H1 (cell line): ENCODE results near the gene LCE3E. TPM values are rescaled to one million over a fixed set of nuclear protein-coding genes. Genes with fewer than 3 reads are reported as not detected.
"Not testable (repeated sequence)": the region's sequence is repeated elsewhere in the genome, so short reads cannot be mapped to it uniquely, and the experiment has no call there.

Experiments
- CTCF ChIA-PET: fragments of 300-600 bp; sonication (Branson Sonifier 250); formaldehyde crosslinking; loops from one replicate; lab custom pipeline; 2021; ENCODE audit not compliant: partially characterized antibody; lab: Charles Lee
- POLR2A ChIA-PET: fragments of 300-600 bp; sonication (Branson Sonifier 250); formaldehyde crosslinking; loops from one replicate; lab custom pipeline; 2021; ENCODE audit warnings: inconsistent platforms; ENCODE audit not compliant: partially characterized antibody; lab: Charles Lee
- DNase-seq, 2 experiments: peaks; one replicate each; pipeline versions ENCODE4 v3.0.0 to v3.0.0-alpha.2; 2010 to 2022; ENCODE audit warnings: low spot score in 2 of 2, low read depth in 1 of 2, mixed read lengths in 1 of 2
- FAIRE-seq: peaks from 2 replicates; lab custom pipeline; 2011; peaks lifted over from hg19 to GRCh38; lab: Jason Lieb, UNC
- H2AFZ ChIP-seq: 2 replicates; pipeline ENCODE4 v1.8.1; 2012; ENCODE audit warnings: low read length, inconsistent platforms
- H2AK5ac ChIP-seq: 2 replicates; pipeline ENCODE4 v1.6.1; 2013; ENCODE audit warnings: low read depth, low read length
- H2BK120ac ChIP-seq: replicated peaks from 2 replicates; pipeline ENCODE3; 2013; ENCODE audit warnings: low read depth, low read length, inconsistent platforms
- H2BK12ac ChIP-seq: 2 replicates; pipeline ENCODE4 v1.6.1; 2013; ENCODE audit warnings: low read depth, low read length
- H2BK15ac ChIP-seq: 2 replicates; pipeline ENCODE4 v1.6.1; 2013; ENCODE audit warnings: low read length
- H2BK20ac ChIP-seq: 2 replicates; pipeline ENCODE4 v1.6.1; 2013; ENCODE audit warnings: low read length
- H2BK5ac ChIP-seq: 2 replicates; pipeline ENCODE4 v1.6.1; 2013; ENCODE audit warnings: low read depth, low read length
- H3K14ac ChIP-seq: 2 replicates; pipeline ENCODE4 v1.6.1; 2013; ENCODE audit warnings: inconsistent platforms; ENCODE audit not compliant: insufficient read length
- H3K18ac ChIP-seq: 2 replicates; pipeline ENCODE4 v1.6.1; 2013; ENCODE audit warnings: low read length; ENCODE audit errors: extremely low read depth
- H3K23ac ChIP-seq: 2 replicates; pipeline ENCODE4 v1.6.1; 2013; ENCODE audit warnings: inconsistent platforms; ENCODE audit not compliant: insufficient read length
- H3K23me2 ChIP-seq: 2 replicates; pipeline ENCODE4 v1.6.1; 2013; ENCODE audit warnings: low read depth, low read length
- H3K27ac ChIP-seq: 2 replicates; pipeline ENCODE4 v1.6.1; 2011; ENCODE audit warnings: low read depth, low read length, inconsistent platforms
- H3K27me3 ChIP-seq, 4 experiments: replicated peaks in 1 of 4; 1 replicate in 1 of 4; 2 replicates in 3 of 4; pipeline versions ENCODE4 v1.6.1 to v1.8.1; 2011 to 2013; ENCODE audit warnings: low read length in 3 of 4, mild to moderate bottlenecking in 3 of 4, inconsistent platforms in 2 of 4, mixed read lengths in 2 of 4, moderate library complexity in 1 of 4; ENCODE audit not compliant: control insufficient read depth in 3 of 4, insufficient read depth in 3 of 4; ENCODE audit errors: extremely low read depth in 1 of 4
- H3K36me3 ChIP-seq, 4 experiments: 2 replicates each; pipeline versions ENCODE4 v1.6.1 to v1.8.1; 2011 to 2013; ENCODE audit warnings: mild to moderate bottlenecking in 4 of 4, low read length in 3 of 4, moderate library complexity in 2 of 4, control low read depth in 1 of 4, inconsistent platforms in 1 of 4; ENCODE audit not compliant: insufficient read depth in 4 of 4, control insufficient read depth in 2 of 4
- H3K4ac ChIP-seq: replicated peaks from 2 replicates; pipeline ENCODE3; 2013; ENCODE audit warnings: low read length, low read depth, mixed read lengths, inconsistent platforms; ENCODE audit not compliant: insufficient read length
- H3K4me1 ChIP-seq, 4 experiments: replicated peaks in 1 of 4; 1 replicate in 1 of 4; 2 replicates in 3 of 4; pipeline versions ENCODE4 v1.6.1 to v1.8.1; 2011 to 2013; ENCODE audit warnings: low read length in 3 of 4, inconsistent platforms in 2 of 4, mixed read lengths in 1 of 4; ENCODE audit not compliant: insufficient read depth in 4 of 4, control insufficient read depth in 3 of 4
- H3K4me2 ChIP-seq, 2 experiments: 2 replicates each; pipeline versions ENCODE4 v1.6.1 to v1.8.1; 2011 to 2013; ENCODE audit warnings: low read depth in 2 of 2, low read length in 2 of 2, control low read depth in 1 of 2, inconsistent platforms in 1 of 2, mild to moderate bottlenecking in 1 of 2; ENCODE audit not compliant: insufficient read depth in 1 of 2
- H3K4me3 ChIP-seq, 4 experiments: fragments of 200-600, 300-600 bp in 1 of 4; sonication (generic), shearing (Covaris generic), sonication (Bioruptor Twin) in 1 of 4; 2 replicates each; pipeline versions ENCODE4 v1.5.1 to v1.8.1; 2011 to 2016; ENCODE audit warnings: low read length in 4 of 4, low read depth in 3 of 4, control low read depth in 2 of 4, inconsistent platforms in 2 of 4, mild to moderate bottlenecking in 2 of 4, mixed read lengths in 1 of 4, moderate library complexity in 1 of 4; ENCODE audit not compliant: insufficient read depth in 2 of 4; ENCODE audit errors: extremely low read depth in 1 of 4
- H3K56ac ChIP-seq: replicated peaks from 2 replicates; pipeline ENCODE3; 2013; ENCODE audit warnings: low read depth, mild to moderate bottlenecking, mixed read lengths, low read length, inconsistent platforms; ENCODE audit not compliant: insufficient read length
- H3K79me1 ChIP-seq: 2 replicates; pipeline ENCODE4 v1.6.1; 2013; ENCODE audit warnings: low read depth, low read length, control low read depth
- H3K79me2 ChIP-seq, 2 experiments: 2 replicates each; pipeline versions ENCODE4 v1.6.1 to v1.8.1; 2012 to 2013; ENCODE audit warnings: low read length in 2 of 2, mild to moderate bottlenecking in 2 of 2, inconsistent platforms in 1 of 2; ENCODE audit not compliant: insufficient read depth in 2 of 2, control insufficient read depth in 1 of 2
- H3K9ac ChIP-seq, 4 experiments: replicated peaks in 1 of 4; 1 replicate in 1 of 4; 2 replicates in 3 of 4; pipeline versions ENCODE4 v1.6.1 to v1.8.1; 2011 to 2013; ENCODE audit warnings: low read depth in 3 of 4, low read length in 3 of 4, control low read depth in 2 of 4, mild to moderate bottlenecking in 2 of 4, moderate library complexity in 2 of 4, inconsistent platforms in 1 of 4; ENCODE audit errors: extremely low read depth in 1 of 4
- H3K9me3 ChIP-seq, 2 experiments: 2 replicates each; pipeline versions ENCODE4 v1.6.1 to v1.8.1; 2012 to 2013; ENCODE audit warnings: mild to moderate bottlenecking in 2 of 2, moderate library complexity in 2 of 2, control low read depth in 1 of 2, inconsistent platforms in 1 of 2, low read depth in 1 of 2, low read length in 1 of 2, mixed read lengths in 1 of 2; ENCODE audit not compliant: insufficient read depth in 2 of 2
- H4K20me1 ChIP-seq, 2 experiments: replicated peaks in 1 of 2; 2 replicates each; pipeline versions ENCODE3 to v1.8.1; 2011 to 2013; ENCODE audit warnings: inconsistent platforms in 2 of 2, low read length in 2 of 2, mild to moderate bottlenecking in 1 of 2; ENCODE audit not compliant: insufficient read depth in 2 of 2, control insufficient read depth in 1 of 2
- H4K5ac ChIP-seq: 2 replicates; pipeline ENCODE4 v1.6.1; 2013; ENCODE audit warnings: low read length, low read depth, mixed read lengths, inconsistent platforms; ENCODE audit not compliant: insufficient read length
- H4K8ac ChIP-seq: 2 replicates; pipeline ENCODE4 v1.8.0; 2013; ENCODE audit warnings: mild to moderate bottlenecking, moderate library complexity, low read length, inconsistent platforms; ENCODE audit not compliant: insufficient read depth; ENCODE audit errors: extremely low read depth
- H4K91ac ChIP-seq: replicated peaks from 2 replicates; pipeline ENCODE3; 2013; ENCODE audit warnings: low read length, mixed read lengths, inconsistent platforms; ENCODE audit not compliant: insufficient read length
- WGBS, 2 experiments: shearing (Covaris generic) in 1 of 2; methylation state at CpG; one replicate each; pipeline versions ENCODE4 v1.1.6 to v1.1.7; 2013 to 2015; ENCODE audit warnings: low lambda C conversion rate in 2 of 2, mixed read lengths in 2 of 2, inconsistent platforms in 1 of 2, low coverage in 1 of 2, missing lambda C conversion rate in 1 of 2; ENCODE audit not compliant: insufficient replicate concordance in 2 of 2, insufficient coverage in 1 of 2, insufficient read length in 1 of 2; ENCODE audit errors: extremely low coverage in 1 of 2, missing lambda C conversion rate in 1 of 2; 5-methylcytosine and 5-hydroxymethylcytosine counted together
- polyA plus RNA-seq, 7 experiments: library from polyadenylated mRNA; depleted of rRNA in 3 of 7; stranded (reverse) in 5 of 7; unstranded in 2 of 7; fragments of >200 nt in 5 of 7; fragments of 200-250 nt in 2 of 7; gene quantifications; 1 replicate in 5 of 7; 2 replicates in 1 of 7; 4 replicates in 1 of 7; pipeline versions ENCODE4 v1.2.1 to v1.2.3, GENCODE V29; 2011 to 2013; ENCODE audit warnings: missing spikeins in 2 of 7, mixed read lengths in 2 of 7
- total RNA-seq: library from RNA; stranded (reverse); fragmentation: NEBNext Ultra II Directional; extraction: Animal tissue kit (Norgen Biotek cat#: 25700); gene quantifications from 2 replicates; pipeline ENCODE4 v1.2.1, GENCODE V29; 2021

LCE3E gene
- total and polyA plus RNA-seq, 2 of the 8 experiments (the other 6 are each of a cell fraction or from before 2014, with no cell fraction given): not detected

GRCh38 chr1:152579526-152579925, 12.9 kb upstream of the LCE3E start:
- POLR2A ChIA-PET: not testable (repeated sequence)

More at GRCh38 chr1:152579526-152579925, 12.9 kb upstream of the LCE3E start:
- not testable (repeated sequence) for H2BK12ac ChIP-seq, H3K79me1 ChIP-seq, H3K27ac ChIP-seq, H3K4me3 ChIP-seq, H2AK5ac ChIP-seq, H3K23me2 ChIP-seq, H2BK15ac ChIP-seq, H3K9ac ChIP-seq, H3K4me2 ChIP-seq, H2BK20ac ChIP-seq, H2BK5ac ChIP-seq, H3K4me1 ChIP-seq, H2BK120ac ChIP-seq, H4K91ac ChIP-seq, H4K5ac ChIP-seq, H3K18ac ChIP-seq, H4K20me1 ChIP-seq, H4K8ac ChIP-seq, H3K23ac ChIP-seq, H3K79me2 ChIP-seq, H3K56ac ChIP-seq, H3K27me3 ChIP-seq, DNase-seq, H2AFZ ChIP-seq, H3K4ac ChIP-seq, H3K36me3 ChIP-seq, H3K14ac ChIP-seq, FAIRE-seq
- CTCF ChIA-PET: interaction anchor here (1.0 kb wide), 1 partner anchor 41 kb away, joined by 3 read pairs; no protein-coding TSS in a partner anchor
- H3K9me3 ChIP-seq: peaks cover 52 to 69% of the 10 kb centered on the region in 2 experiments
- 85% methylated on average over 7 of the region's 9 CpGs; no CpG with 5 or more reads in 1 of the 2 experiments for WGBS, 2 experiments
